SK-N-SH (cell line): ENCODE measurements around the gene PROX1. TPM values are rescaled to one million over a fixed set of nuclear protein-coding genes. Genes with fewer than 3 reads are reported as not detected.

ENCODE experiments used
- CTCF ChIA-PET: fragments of 300-600, 350-600 bp; formaldehyde crosslinking; extraction: SDS; loops from one replicate; lab custom pipeline; 2021; lab: Yijun Ruan, JAX
- POLR2A ChIA-PET: fragments of 350-600 bp; sonication (Branson Sonifier 250); formaldehyde crosslinking; extraction: SDS; loops from one replicate; lab custom pipeline; 2020; ENCODE audit warnings: antibody characterized with exemption, inconsistent platforms; lab: Yijun Ruan, JAX
- DNase-seq: peaks from one replicate; pipeline ENCODE4 v3.0.0; 2012
- H2AFZ ChIP-seq: fragments of 200-600 bp; sonication (generic); 2 replicates; pipeline ENCODE4 v1.8.1; 2016; ENCODE audit warnings: antibody characterized with exemption, mild to moderate bottlenecking, low read depth
- H3F3A ChIP-seq: fragments of 200-600 bp; sonication (generic); replicated peaks from 2 replicates; pipeline ENCODE3; 2016; ENCODE audit warnings: antibody characterized with exemption, mild to moderate bottlenecking; ENCODE audit not compliant: insufficient read depth
- H3K27ac ChIP-seq, 2 experiments: fragments of 200-500 bp in 1 of 2; fragments of 200-600 bp in 1 of 2; sonication (Bioruptor generic) in 1 of 2; sonication (generic), shearing (Covaris generic) in 1 of 2; 2 replicates each; pipeline versions ENCODE4 v1.5.1 to v1.6.1; 2014 to 2016; ENCODE audit warnings: low read depth in 2 of 2, inconsistent platforms in 1 of 2, low read length in 1 of 2, mild to moderate bottlenecking in 1 of 2, mixed read lengths in 1 of 2
- H3K27me3 ChIP-seq: fragments of 200-600 bp; sonication (generic), shearing (Covaris generic); 2 replicates; pipeline ENCODE4 v1.6.1; 2016; ENCODE audit warnings: mixed run types; ENCODE audit not compliant: insufficient read depth
- H3K36me3 ChIP-seq, 2 experiments: fragments of 200-500 bp in 1 of 2; fragments of 200-600 bp in 1 of 2; sonication (Bioruptor generic) in 1 of 2; sonication (generic) in 1 of 2; replicated peaks in 1 of 2; 2 replicates each; pipeline versions ENCODE3 to v1.5.1; 2014 to 2016; ENCODE audit warnings: low read length in 1 of 2, mild to moderate bottlenecking in 1 of 2; ENCODE audit not compliant: insufficient read depth in 2 of 2, control insufficient read depth in 1 of 2
- H3K4me1 ChIP-seq, 2 experiments: fragments of 200-500 bp in 1 of 2; fragments of 200-600 bp in 1 of 2; sonication (Bioruptor generic) in 1 of 2; sonication (generic), shearing (Covaris generic) in 1 of 2; 2 replicates each; pipeline versions ENCODE4 v1.5.1 to v1.6.1; 2014 to 2016; ENCODE audit warnings: low read depth in 1 of 2, low read length in 1 of 2, mixed run types in 1 of 2; ENCODE audit not compliant: insufficient read depth in 2 of 2, control insufficient read depth in 1 of 2
- H3K4me2 ChIP-seq: fragments of 200-600 bp; sonication (generic), shearing (Covaris generic); 2 replicates; pipeline ENCODE4 v1.6.1; 2017; ENCODE audit warnings: mixed run types
- H3K4me3 ChIP-seq, 2 experiments: fragments of 200-500 bp in 1 of 2; fragments of 200-600 bp in 1 of 2; sonication (Bioruptor generic) in 1 of 2; sonication (generic), shearing (Covaris generic) in 1 of 2; 2 replicates each; pipeline versions ENCODE4 v1.5.1 to v1.8.1; 2014 to 2016; ENCODE audit warnings: low read depth in 2 of 2, inconsistent platforms in 1 of 2, low read length in 1 of 2, mild to moderate bottlenecking in 1 of 2, mixed read lengths in 1 of 2, moderate library complexity in 1 of 2
- H3K79me2 ChIP-seq: fragments of 200-600 bp; sonication (generic); 2 replicates; pipeline ENCODE4 v1.8.1; 2017; ENCODE audit warnings: mild to moderate bottlenecking; ENCODE audit not compliant: insufficient read depth
- H3K9ac ChIP-seq: fragments of 200-600 bp; sonication (generic); 2 replicates; pipeline ENCODE4 v1.6.1; 2017; ENCODE audit warnings: mixed run types
- H3K9me2 ChIP-seq: fragments of 200-600 bp; sonication (generic); 2 replicates; pipeline ENCODE4 v1.6.1; 2017; ENCODE audit warnings: mixed run types
- H3K9me3 ChIP-seq: fragments of 200-600 bp; sonication (generic); 2 replicates; pipeline ENCODE4 v1.6.1; 2017; ENCODE audit warnings: mixed run types, mild to moderate bottlenecking, moderate library complexity
- H4K20me1 ChIP-seq: fragments of 200-600 bp; sonication (generic); 2 replicates; pipeline ENCODE4 v1.6.1; 2017; ENCODE audit warnings: mild to moderate bottlenecking, mixed run types; ENCODE audit not compliant: insufficient read depth
- ELF1 ChIP-seq: IDR thresholded peaks from 2 replicates; pipeline ENCODE4 v1.4.0; 2012
- EP300 ChIP-seq, 2 experiments: IDR thresholded peaks; 2 replicates each; pipeline versions ENCODE4 v1.4.0 to v1.6.1; 2012; ENCODE audit warnings: borderline replicate concordance in 1 of 2, low read depth in 1 of 2, low read length in 1 of 2
- FOSL2 ChIP-seq: IDR thresholded peaks from 2 replicates; pipeline ENCODE4 v1.4.0; 2012; ENCODE audit warnings: low read depth, mild to moderate bottlenecking, moderate library complexity, borderline replicate concordance
- GATA2 ChIP-seq: sonication (generic); formaldehyde crosslinking; IDR thresholded peaks from 2 replicates; pipeline ENCODE4 v1.5.0; 2020; ENCODE audit warnings: mild to moderate bottlenecking, missing genetic modification reagents
- RAD21 ChIP-seq: IDR thresholded peaks from 2 replicates; pipeline ENCODE4 v1.6.1; 2012; ENCODE audit warnings: mild to moderate bottlenecking, low read length
- RCOR1 ChIP-seq: fragments of 150-350 bp; IDR thresholded peaks from 2 replicates; pipeline ENCODE4 v1.6.1; 2017; ENCODE audit warnings: antibody characterized with exemption, low read length
- TCF12 ChIP-seq: IDR thresholded peaks from 2 replicates; pipeline ENCODE4 v1.4.0; 2012
- YY1 ChIP-seq: IDR thresholded peaks from 2 replicates; pipeline ENCODE4 v1.4.0; 2012; ENCODE audit warnings: low read depth, mild to moderate bottlenecking
- WGBS: methylation state at CpG from one replicate; pipeline ENCODE4 v1.1.6; 2017; ENCODE audit warnings: low lambda C conversion rate; 5-methylcytosine and 5-hydroxymethylcytosine counted together
- polyA plus RNA-seq, 3 experiments: library from polyadenylated mRNA; depleted of rRNA; stranded (reverse); fragments of >200 nt; gene quantifications; 2 replicates each; pipeline ENCODE4 v1.2.3, GENCODE V29; 2012
- TF ChIP-seq, protein P1 (sequence below): fragments of 200-600 bp; sonication (generic); IDR thresholded peaks from 2 replicates; pipeline ENCODE4 v1.6.1; 2017; ENCODE audit warnings: antibody characterized with exemption, mild to moderate bottlenecking, moderate library complexity
- TF ChIP-seq, protein P2 (sequence below): fragments of 150-350 bp; IDR thresholded peaks from 2 replicates; pipeline ENCODE4 v1.6.1; 2016; ENCODE audit warnings: mild to moderate bottlenecking, low read depth, low read length
- TF ChIP-seq, protein P3 (sequence below): IDR thresholded peaks from 2 replicates; pipeline ENCODE4; 2012

Gene PROX1
- polyA plus RNA-seq, 1 of the 3 experiments (the other 2 are of a cell fraction) = 0.25 TPM

DNA sequence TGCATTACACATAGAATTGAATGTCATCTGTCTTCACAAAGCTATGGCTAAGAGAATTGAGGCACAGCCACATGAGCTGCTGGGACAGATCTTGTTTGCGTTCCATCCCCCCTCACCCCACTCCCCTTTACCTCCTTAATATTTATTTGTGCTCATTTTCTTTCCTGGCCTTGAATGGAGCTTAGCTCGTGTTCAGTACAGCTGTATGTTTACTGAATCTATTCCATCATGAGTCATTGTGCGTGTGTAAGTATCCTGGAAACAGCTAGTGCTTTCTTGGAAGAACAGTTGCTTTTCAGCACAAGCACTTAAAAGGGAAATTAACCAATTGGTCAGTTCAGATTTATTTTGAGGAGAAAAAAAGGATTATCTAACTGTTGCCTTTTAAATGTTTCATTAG lies 14.7 kb downstream of the PROX1 start:
- no peaks in the 10 kb centered on the region for H4K20me1 ChIP-seq
- H3K9ac ChIP-seq = no peak overlapping the region
- CTCF ChIA-PET = interaction anchor here (0.9 to 2.3 kb wide), 3 partner anchors 20 to 628 kb away, joined by 3 to 11 read pairs (median 4); no protein-coding TSS in a partner anchor
- no peaks in the 10 kb centered on the region for H3K79me2 ChIP-seq
- TF ChIP-seq, protein P1, sequence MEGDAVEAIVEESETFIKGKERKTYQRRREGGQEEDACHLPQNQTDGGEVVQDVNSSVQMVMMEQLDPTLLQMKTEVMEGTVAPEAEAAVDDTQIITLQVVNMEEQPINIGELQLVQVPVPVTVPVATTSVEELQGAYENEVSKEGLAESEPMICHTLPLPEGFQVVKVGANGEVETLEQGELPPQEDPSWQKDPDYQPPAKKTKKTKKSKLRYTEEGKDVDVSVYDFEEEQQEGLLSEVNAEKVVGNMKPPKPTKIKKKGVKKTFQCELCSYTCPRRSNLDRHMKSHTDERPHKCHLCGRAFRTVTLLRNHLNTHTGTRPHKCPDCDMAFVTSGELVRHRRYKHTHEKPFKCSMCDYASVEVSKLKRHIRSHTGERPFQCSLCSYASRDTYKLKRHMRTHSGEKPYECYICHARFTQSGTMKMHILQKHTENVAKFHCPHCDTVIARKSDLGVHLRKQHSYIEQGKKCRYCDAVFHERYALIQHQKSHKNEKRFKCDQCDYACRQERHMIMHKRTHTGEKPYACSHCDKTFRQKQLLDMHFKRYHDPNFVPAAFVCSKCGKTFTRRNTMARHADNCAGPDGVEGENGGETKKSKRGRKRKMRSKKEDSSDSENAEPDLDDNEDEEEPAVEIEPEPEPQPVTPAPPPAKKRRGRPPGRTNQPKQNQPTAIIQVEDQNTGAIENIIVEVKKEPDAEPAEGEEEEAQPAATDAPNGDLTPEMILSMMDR = no peak
- no peak for TF ChIP-seq TCF12
- TF ChIP-seq, protein P2, sequence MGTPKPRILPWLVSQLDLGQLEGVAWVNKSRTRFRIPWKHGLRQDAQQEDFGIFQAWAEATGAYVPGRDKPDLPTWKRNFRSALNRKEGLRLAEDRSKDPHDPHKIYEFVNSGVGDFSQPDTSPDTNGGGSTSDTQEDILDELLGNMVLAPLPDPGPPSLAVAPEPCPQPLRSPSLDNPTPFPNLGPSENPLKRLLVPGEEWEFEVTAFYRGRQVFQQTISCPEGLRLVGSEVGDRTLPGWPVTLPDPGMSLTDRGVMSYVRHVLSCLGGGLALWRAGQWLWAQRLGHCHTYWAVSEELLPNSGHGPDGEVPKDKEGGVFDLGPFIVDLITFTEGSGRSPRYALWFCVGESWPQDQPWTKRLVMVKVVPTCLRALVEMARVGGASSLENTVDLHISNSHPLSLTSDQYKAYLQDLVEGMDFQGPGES = no peak
- TF ChIP-seq, all 33 proteins: peak for 0
- no peak overlapping the region for H3K4me2 ChIP-seq
- no peaks in the 10 kb centered on the region for H3K9me3 ChIP-seq
- H3K27me3 ChIP-seq = no peaks in the 10 kb centered on the region
- peaks cover 0 to 52% of the 10 kb centered on the region in 2 experiments; a peak in 2 of 4 replicates for H3K4me1 ChIP-seq
- no peaks in the 10 kb centered on the region for H3F3A ChIP-seq
- H3K27ac ChIP-seq = peak overlapping the region in 1 of 2 experiments; percentile 98; a peak in 2 of 4 replicates
- POLR2A ChIA-PET = interaction anchor here (2.0 to 3.8 kb wide), 3 partner anchors 9 to 15 kb away, joined by 7 to 21 read pairs (median 12); partner anchors contain the start of gene PROX1
- peaks cover 0 to 16% of the 10 kb centered on the region in 2 experiments for H3K36me3 ChIP-seq
- H3K9me2 ChIP-seq = no peaks in the 10 kb centered on the region
- no peak overlapping the region for H2AFZ ChIP-seq
- H3K4me3 ChIP-seq = no peak overlapping the region
- WGBS = 4% methylated on average over 3 of the region's 3 CpGs
- no peak for DNase-seq

DNA sequence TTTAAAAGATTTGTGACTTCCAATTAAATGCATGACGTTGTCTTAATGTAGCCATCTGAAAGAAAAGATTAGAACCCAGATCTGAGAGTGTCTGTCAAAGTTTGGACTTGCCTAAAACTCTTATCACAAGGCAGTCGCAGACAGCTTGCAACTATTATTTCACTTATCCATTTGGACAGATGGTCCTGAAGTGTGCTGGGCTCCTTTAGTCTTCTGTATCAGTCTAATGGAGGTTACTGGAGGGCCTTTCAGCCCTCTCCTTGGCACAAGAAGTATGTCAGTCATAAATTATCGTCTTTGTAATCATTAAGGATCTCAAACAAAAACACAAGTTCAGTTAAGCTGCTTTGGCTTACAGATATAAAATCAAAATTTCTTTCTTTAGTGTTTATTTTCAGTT lies 15.5 kb downstream of the PROX1 start:
- CTCF ChIA-PET = interaction anchor here (0.9 to 2.3 kb wide), 6 partner anchors 8 to 120 kb away, joined by 3 to 11 read pairs (median 3); no protein-coding TSS in a partner anchor
- no peaks in the 10 kb centered on the region for H3K9me2 ChIP-seq

More for the DNA sequence above, 15.5 kb downstream of the PROX1 start:
- no peak for DNase-seq
- H4K20me1 ChIP-seq = no peaks in the 10 kb centered on the region
- POLR2A ChIA-PET = interaction anchor here (2.0 to 3.8 kb wide), 3 partner anchors 10 to 16 kb away, joined by 7 to 21 read pairs (median 12); partner anchors contain the start of gene PROX1
- peaks cover 0 to 52% of the 10 kb centered on the region in 2 experiments; a peak in 2 of 4 replicates for H3K4me1 ChIP-seq
- no peaks in the 10 kb centered on the region for H3F3A ChIP-seq
- no peak overlapping the region for H3K4me2 ChIP-seq
- no peaks in the 10 kb centered on the region for H3K27me3 ChIP-seq
- no peak overlapping the region for H3K9ac ChIP-seq
- H3K4me3 ChIP-seq = no peak overlapping the region
- H2AFZ ChIP-seq = no peak overlapping the region
- H3K36me3 ChIP-seq = peaks cover 0 to 16% of the 10 kb centered on the region in 2 experiments
- peak overlapping the region in 1 of 2 experiments; percentile 98; a peak in 3 of 4 replicates for H3K27ac ChIP-seq
- no peaks in the 10 kb centered on the region for H3K9me3 ChIP-seq
- H3K79me2 ChIP-seq = no peaks in the 10 kb centered on the region
- WGBS = 9% methylated on average over 3 of the region's 3 CpGs
- TF ChIP-seq EP300 (IDR thresholded peaks at IDR 0.05; ENCODE audit: borderline replicate concordance in 1 of 2, low read depth in 1 of 2, low read length in 1 of 2) = peak in 1 of 2 experiments; percentile 84; a peak in 2 of 4 replicates
- TF ChIP-seq ELF1 = no peak
- peak; percentile 44; the same call in 1 of the 2 replicates for TF ChIP-seq RCOR1
- TF ChIP-seq, protein P2 = no peak
- peak; percentile 46; the same call in 1 of the 2 replicates for TF ChIP-seq TCF12
- TF ChIP-seq FOSL2 = no peak
- TF ChIP-seq RAD21 = no peak
- TF ChIP-seq YY1 = no peak
- TF ChIP-seq GATA2 = peak; percentile 17; the same call in 1 of the 2 replicates
- TF ChIP-seq, protein P3, sequence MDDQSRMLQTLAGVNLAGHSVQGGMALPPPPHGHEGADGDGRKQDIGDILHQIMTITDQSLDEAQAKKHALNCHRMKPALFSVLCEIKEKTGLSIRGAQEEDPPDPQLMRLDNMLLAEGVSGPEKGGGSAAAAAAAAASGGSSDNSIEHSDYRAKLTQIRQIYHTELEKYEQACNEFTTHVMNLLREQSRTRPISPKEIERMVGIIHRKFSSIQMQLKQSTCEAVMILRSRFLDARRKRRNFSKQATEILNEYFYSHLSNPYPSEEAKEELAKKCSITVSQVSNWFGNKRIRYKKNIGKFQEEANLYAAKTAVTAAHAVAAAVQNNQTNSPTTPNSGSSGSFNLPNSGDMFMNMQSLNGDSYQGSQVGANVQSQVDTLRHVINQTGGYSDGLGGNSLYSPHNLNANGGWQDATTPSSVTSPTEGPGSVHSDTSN = no peak
- TF ChIP-seq, all 33 proteins: peak for 4
